Measurements from ENCODE around the gene MUC6. TPM values are rescaled to one million over a fixed set of nuclear protein-coding genes. Genes with fewer than 3 reads are reported as not detected.

Gene MUC6
- total and polyA plus RNA-seq, 9 of the 15 experiments (the other 6 are each of a cell fraction or from before 2014, with no cell fraction given), result not detected

- Histone ChIP-seq H4K20me1 (replicated peaks; ENCODE audit: control insufficient read depth, insufficient read depth, low read length) (no peaks in the 10 kb centered on the region; the same call in 1 of the 2 replicates), H3K4me1 (replicated peaks in 1 of 2; ENCODE audit: control insufficient read depth in 2 of 2, insufficient read depth in 2 of 2, low read length in 2 of 2) (peaks cover 0 to 23% of the 10 kb centered on the region in 2 experiments; a peak in 1 of 5 replicates), H3K79me2 (ENCODE audit: control insufficient read depth, insufficient read depth, low read length) (no peaks in the 10 kb centered on the region), H3K4me2 (ENCODE audit: insufficient read depth, low read length) (no peak overlapping the region), H3K27ac (ENCODE audit: extremely low read depth, low read depth, low read length) (no peak overlapping the region), H2AFZ (ENCODE audit: low read depth, low read length) (no peak overlapping the region), H3K4me3 (no peak overlapping the region), H3K36me3 (ENCODE audit: control insufficient read depth, insufficient read depth, low read length) (peaks cover 26% of the 10 kb centered on the region; the same call in 2 of the 3 replicates), H3K9me1 (ENCODE audit: control insufficient read depth, insufficient read depth, low read length) (peaks cover 7% of the 10 kb centered on the region), H3K27me3 (ENCODE audit: control insufficient read depth in 2 of 2, insufficient read depth in 2 of 2, low read length in 2 of 2) (peaks cover 2 to 8% of the 10 kb centered on the region in 2 experiments; a peak in 3 of 5 replicates), H3K9me3 (replicated peaks; ENCODE audit: control insufficient read depth, insufficient read depth, low read depth, low read length) (no peaks in the 10 kb centered on the region), H3K9ac (ENCODE audit: insufficient read depth in 1 of 2, low read depth in 2 of 2, low read length in 2 of 2) (no peak overlapping the region)
- ChIA-PET CTCF (ENCODE audit: low intra/inter-chr PET ratio) (no interaction called here), POLR2A (interaction anchor here (0.6 kb wide), 1 partner anchor 9 kb away, joined by 3 read pairs; no protein-coding TSS in a partner anchor)
- intact Hi-C loops (cut with micrococcal nuclease), result no loop called here
- DNase-seq (ENCODE audit: extremely low read depth in 1 of 4, low spot score in 3 of 4) (no peak), ATAC-seq (no peak), FAIRE-seq (no peak)
- WGBS (ENCODE audit: insufficient coverage, low coverage, missing lambda C conversion rate), result 89% methylated on average over 9 of the region's 17 CpGs
- no TSS peak for BruUV-seq (replicated peaks)
- TF ChIP-seq ZBTB17 (CRISPR knock-in tag; IDR thresholded peaks at IDR 0.05) (no peak), MAFF (IDR thresholded peaks at IDR 0.05; ENCODE audit: low read length) (no peak), SRSF1 (IDR thresholded peaks at IDR 0.05; ENCODE audit: low read depth, low read length) (no peak), ARID3B (CRISPR knock-in tag; IDR thresholded peaks at IDR 0.05; ENCODE audit: borderline replicate concordance) (no peak), FOXM1 (IDR thresholded peaks at IDR 0.05; ENCODE audit: low read depth) (no peak), FOXM1 (CRISPR knock-in tag; IDR thresholded peaks at IDR 0.05; ENCODE audit: low read depth) (no peak), WHSC1 (IDR thresholded peaks at IDR 0.05; ENCODE audit: low read length) (no peak), EP300 (IDR thresholded peaks at IDR 0.05; ENCODE audit: low read length) (no peak), KLF6 (CRISPR knock-in tag; IDR thresholded peaks at IDR 0.05; ENCODE audit: borderline replicate concordance) (no peak)
- TF ChIP-seq, protein P1, sequence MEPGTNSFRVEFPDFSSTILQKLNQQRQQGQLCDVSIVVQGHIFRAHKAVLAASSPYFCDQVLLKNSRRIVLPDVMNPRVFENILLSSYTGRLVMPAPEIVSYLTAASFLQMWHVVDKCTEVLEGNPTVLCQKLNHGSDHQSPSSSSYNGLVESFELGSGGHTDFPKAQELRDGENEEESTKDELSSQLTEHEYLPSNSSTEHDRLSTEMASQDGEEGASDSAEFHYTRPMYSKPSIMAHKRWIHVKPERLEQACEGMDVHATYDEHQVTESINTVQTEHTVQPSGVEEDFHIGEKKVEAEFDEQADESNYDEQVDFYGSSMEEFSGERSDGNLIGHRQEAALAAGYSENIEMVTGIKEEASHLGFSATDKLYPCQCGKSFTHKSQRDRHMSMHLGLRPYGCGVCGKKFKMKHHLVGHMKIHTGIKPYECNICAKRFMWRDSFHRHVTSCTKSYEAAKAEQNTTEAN (CRISPR knock-in tag; IDR thresholded peaks at IDR 0.05), result no peak
- in situ Hi-C loops (cut with MboI), result no loop called here
Measured at GRCh38 chr11:1012291-1012690, 24.2 kb downstream of the MUC6 start.

Data from K562 (cell line).